ENCODE data around the gene ACTR10.
A peak's percentile ranks its signal among the peaks of the same experiment; 100 is the strongest.

DNA sequence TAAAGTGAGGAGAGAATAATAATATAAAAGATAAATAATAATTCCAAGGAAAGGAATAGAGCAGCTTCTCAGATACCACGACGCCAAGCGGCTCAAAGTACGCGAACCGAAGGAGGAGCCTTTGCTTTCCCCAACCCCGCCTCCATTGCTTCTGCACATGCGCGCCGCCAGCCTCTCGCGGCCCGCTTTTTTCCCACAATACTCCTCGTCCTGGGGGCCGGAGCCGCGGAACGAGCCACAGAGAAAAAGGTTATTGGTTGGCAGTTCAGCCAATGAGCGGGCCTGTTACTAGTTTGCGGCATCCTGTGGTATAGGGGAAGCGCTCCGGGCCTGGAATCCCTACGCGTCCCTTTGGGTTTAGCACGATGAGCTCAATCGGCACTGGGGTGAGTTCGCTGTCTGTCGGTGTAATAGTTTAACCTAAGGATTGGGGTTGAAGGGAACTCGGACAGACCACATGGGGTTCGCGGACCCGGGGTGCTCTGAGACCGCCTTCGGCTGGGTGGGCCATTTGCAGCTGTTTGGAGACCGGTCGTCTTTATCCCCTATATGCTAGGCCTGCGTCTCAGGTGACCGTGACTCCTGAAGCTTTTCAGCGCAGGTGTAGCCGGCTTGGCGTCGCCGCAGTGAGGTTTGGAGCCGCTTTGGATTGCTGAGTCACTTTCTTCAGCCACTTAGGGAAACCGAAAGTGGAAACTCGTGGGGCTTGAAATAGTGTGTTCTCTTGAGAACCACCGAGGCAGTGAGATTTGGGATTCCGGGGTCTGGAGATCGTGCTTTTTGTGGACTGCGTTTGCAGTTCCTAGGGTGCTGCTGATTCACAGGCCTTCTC, 44.8 kb downstream of the ACTR10 start, which contains the start of gene PSMA3:
- TF ChIP-seq, protein P1, sequence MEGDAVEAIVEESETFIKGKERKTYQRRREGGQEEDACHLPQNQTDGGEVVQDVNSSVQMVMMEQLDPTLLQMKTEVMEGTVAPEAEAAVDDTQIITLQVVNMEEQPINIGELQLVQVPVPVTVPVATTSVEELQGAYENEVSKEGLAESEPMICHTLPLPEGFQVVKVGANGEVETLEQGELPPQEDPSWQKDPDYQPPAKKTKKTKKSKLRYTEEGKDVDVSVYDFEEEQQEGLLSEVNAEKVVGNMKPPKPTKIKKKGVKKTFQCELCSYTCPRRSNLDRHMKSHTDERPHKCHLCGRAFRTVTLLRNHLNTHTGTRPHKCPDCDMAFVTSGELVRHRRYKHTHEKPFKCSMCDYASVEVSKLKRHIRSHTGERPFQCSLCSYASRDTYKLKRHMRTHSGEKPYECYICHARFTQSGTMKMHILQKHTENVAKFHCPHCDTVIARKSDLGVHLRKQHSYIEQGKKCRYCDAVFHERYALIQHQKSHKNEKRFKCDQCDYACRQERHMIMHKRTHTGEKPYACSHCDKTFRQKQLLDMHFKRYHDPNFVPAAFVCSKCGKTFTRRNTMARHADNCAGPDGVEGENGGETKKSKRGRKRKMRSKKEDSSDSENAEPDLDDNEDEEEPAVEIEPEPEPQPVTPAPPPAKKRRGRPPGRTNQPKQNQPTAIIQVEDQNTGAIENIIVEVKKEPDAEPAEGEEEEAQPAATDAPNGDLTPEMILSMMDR (IDR thresholded peaks at IDR 0.05; ENCODE audit: insufficient read depth, low read length) = no peak
- TF ChIP-seq, protein P2, sequence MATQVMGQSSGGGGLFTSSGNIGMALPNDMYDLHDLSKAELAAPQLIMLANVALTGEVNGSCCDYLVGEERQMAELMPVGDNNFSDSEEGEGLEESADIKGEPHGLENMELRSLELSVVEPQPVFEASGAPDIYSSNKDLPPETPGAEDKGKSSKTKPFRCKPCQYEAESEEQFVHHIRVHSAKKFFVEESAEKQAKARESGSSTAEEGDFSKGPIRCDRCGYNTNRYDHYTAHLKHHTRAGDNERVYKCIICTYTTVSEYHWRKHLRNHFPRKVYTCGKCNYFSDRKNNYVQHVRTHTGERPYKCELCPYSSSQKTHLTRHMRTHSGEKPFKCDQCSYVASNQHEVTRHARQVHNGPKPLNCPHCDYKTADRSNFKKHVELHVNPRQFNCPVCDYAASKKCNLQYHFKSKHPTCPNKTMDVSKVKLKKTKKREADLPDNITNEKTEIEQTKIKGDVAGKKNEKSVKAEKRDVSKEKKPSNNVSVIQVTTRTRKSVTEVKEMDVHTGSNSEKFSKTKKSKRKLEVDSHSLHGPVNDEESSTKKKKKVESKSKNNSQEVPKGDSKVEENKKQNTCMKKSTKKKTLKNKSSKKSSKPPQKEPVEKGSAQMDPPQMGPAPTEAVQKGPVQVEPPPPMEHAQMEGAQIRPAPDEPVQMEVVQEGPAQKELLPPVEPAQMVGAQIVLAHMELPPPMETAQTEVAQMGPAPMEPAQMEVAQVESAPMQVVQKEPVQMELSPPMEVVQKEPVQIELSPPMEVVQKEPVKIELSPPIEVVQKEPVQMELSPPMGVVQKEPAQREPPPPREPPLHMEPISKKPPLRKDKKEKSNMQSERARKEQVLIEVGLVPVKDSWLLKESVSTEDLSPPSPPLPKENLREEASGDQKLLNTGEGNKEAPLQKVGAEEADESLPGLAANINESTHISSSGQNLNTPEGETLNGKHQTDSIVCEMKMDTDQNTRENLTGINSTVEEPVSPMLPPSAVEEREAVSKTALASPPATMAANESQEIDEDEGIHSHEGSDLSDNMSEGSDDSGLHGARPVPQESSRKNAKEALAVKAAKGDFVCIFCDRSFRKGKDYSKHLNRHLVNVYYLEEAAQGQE (IDR thresholded peaks at IDR 0.05; ENCODE audit: insufficient replicate concordance, low read depth) = no peak
- TF ChIP-seq GABPA (IDR thresholded peaks at IDR 0.05; ENCODE audit: low read depth) = no peak
- peak; percentile 68; the same call in 1 of the 2 replicates for TF ChIP-seq POLR2AphosphoS5 (IDR thresholded peaks at IDR 0.05; ENCODE audit: low read depth)
